GM12891 (cell line): ENCODE data around the gene TDG.

Experiments
- POLR2A ChIP-seq: IDR thresholded peaks from 2 replicates; pipeline ENCODE4 v1.6.1; 2011; ENCODE audit warnings: low read depth, low read length, control low read depth
- POLR2AphosphoS5 ChIP-seq: IDR thresholded peaks from 2 replicates; pipeline ENCODE4 v1.6.1; 2011; ENCODE audit warnings: low read depth, low read length, control low read depth
- POU2F2 ChIP-seq: IDR thresholded peaks from 2 replicates; pipeline ENCODE4 v1.6.1; 2011; ENCODE audit warnings: low read depth, mild to moderate bottlenecking, control low read depth, low read length, moderate library complexity
- TAF1 ChIP-seq: IDR thresholded peaks from 2 replicates; pipeline ENCODE4 v1.6.1; 2011; ENCODE audit warnings: low read depth, low read length, control low read depth

DNA sequence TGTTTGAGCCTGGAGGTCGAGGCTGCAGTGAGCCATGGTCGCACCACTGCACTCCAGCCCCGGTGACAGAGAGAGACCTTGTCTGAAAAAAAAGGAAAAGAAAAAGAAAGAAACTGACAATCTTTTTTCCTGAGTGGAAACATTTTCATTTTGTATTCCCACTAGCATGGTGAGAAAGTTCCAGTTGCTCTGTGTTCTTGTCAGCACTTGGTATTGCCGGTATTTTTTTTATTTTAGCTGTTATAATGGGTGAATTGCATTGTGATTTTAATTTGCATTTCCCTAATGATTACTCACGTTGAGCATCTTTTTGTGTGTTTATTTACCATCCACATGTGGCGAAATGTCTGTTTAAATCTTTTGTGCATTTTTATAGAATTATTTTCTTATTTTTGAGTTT lies 58.7 kb downstream of the TDG start:
- TF ChIP-seq POU2F2 = no peak
- TF ChIP-seq TAF1 = no peak
- no peak for TF ChIP-seq POLR2AphosphoS5
- no peak for TF ChIP-seq POLR2A
